A204.1 (cell line): Measurements from ENCODE around the gene FZD7.

ENCODE experiments used
- FAIRE-seq: peaks from 2 replicates; lab custom pipeline; 2012; peaks lifted over from hg19 to GRCh38; lab: Jason Lieb, UNC

Gene FZD7

GRCh38 chr2:202033317-202034248, at the start of gene FZD7:
FZD7 (plus strand) TSS chr2:202033855; CDS start chr2:202034648, 793 bp downstream.
- FAIRE-seq, result no peak

GRCh38 chr2:201984333-201984732, 49.3 kb upstream of the FZD7 start:
- FAIRE-seq, result no peak

- no peak for FAIRE-seq
These were observed 48.7 kb upstream of the FZD7 start for GRCh38 chr2:201984800-201985525.

- no peak for FAIRE-seq
These were observed 47.8 kb upstream of the FZD7 start for GRCh38 chr2:201985728-201986462.

GRCh38 chr2:201986463-201986735, 47.3 kb upstream of the FZD7 start:
- FAIRE-seq, result no peak

- FAIRE-seq, result no peak
These were observed 46.2 kb upstream of the FZD7 start for GRCh38 chr2:201987426-201987825.

- FAIRE-seq, result no peak
These were observed 43.6 kb upstream of the FZD7 start for GRCh38 chr2:201990069-201990468.

- no peak for FAIRE-seq
These were observed 40.7 kb upstream of the FZD7 start for GRCh38 chr2:201992960-201993359.

- no peak for FAIRE-seq
These were observed 38.5 kb upstream of the FZD7 start for GRCh38 chr2:201994973-201995638.

GRCh38 chr2:201996006-201996405, 37.6 kb upstream of the FZD7 start:
- no peak for FAIRE-seq

- FAIRE-seq, result no peak
These were observed 36.9 kb upstream of the FZD7 start for GRCh38 chr2:201996679-201997314.

GRCh38 chr2:201999279-201999678, 34.4 kb upstream of the FZD7 start:
- no peak for FAIRE-seq

- FAIRE-seq, result no peak
These were observed 31.8 kb upstream of the FZD7 start for GRCh38 chr2:202001826-202002225.

- no peak for FAIRE-seq
These were observed 31.3 kb upstream of the FZD7 start for GRCh38 chr2:202002381-202002780.

GRCh38 chr2:202005272-202005887, 28.3 kb upstream of the FZD7 start:
- no peak for FAIRE-seq

GRCh38 chr2:202006301-202006700, 27.4 kb upstream of the FZD7 start:
- FAIRE-seq, result no peak

GRCh38 chr2:202007015-202007982, 26.4 kb upstream of the FZD7 start:
- no peak for FAIRE-seq

- no peak for FAIRE-seq
These were observed 25.7 kb upstream of the FZD7 start for GRCh38 chr2:202007983-202008354.

- FAIRE-seq, result no peak
These were observed 24.6 kb upstream of the FZD7 start for GRCh38 chr2:202009019-202009481.

GRCh38 chr2:202009581-202009980, 24.1 kb upstream of the FZD7 start:
- FAIRE-seq, result no peak
